ENCODE results near the gene PLXNA1. TPM values are rescaled to one million over a fixed set of nuclear protein-coding genes. Genes with fewer than 3 reads are reported as not detected.

Gene PLXNA1
- total and polyA plus RNA-seq, 10 of the 15 experiments (the other 5 are each of a cell fraction or from before 2014, with no cell fraction given): 0.03 to 16.4 (median 2.5) TPM

DNA sequence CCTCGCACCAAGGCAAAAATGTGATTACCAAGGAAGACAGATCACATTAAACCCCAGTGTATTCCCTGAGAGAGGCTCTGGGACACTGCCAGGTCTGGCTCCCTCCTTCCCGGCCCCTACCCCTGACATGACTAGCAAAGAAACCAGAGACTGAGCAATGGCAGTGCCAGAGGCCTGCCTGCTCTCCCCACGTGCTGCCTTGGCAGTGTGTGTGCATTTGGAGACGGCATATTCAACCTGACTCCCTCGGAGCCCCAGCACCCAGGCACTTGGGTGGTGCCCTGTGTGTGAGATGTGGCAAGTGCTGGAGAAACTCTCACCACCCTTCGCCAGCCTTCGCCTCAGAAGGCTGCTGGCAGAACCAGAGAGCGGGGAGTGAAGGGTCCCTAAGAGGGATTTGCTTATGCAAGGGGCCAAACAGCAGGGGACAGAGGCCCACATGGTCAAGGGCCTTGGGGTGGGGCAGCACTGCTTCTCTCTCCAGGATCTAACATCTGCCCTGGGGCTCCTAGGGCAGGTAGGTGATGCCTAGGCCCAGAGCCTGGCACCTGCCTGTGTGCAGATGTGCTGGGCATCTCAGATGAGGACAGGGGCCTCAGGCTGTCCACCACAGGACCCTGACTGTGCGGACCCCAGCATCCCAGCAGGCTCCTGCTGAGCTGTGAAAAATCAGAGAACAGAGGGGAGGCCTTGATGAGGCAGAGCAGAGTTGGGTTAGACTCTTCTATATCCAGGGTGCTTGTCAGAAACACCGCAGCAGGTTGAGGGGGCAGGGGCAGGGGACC, 23.6 kb upstream of the PLXNA1 start:
- no TSS peak for BruUV-seq (replicated peaks)
- ATAC-seq (no peak), DNase-seq (ENCODE audit: low read depth, low spot score) (no peak), FAIRE-seq (no peak)
- Histone ChIP-seq H3K9ac (ENCODE audit: control insufficient read depth, insufficient read depth, low read length) (no peak overlapping the region), H3K4me2 (ENCODE audit: control insufficient read depth, insufficient read depth) (no peak overlapping the region), H2AFZ (ENCODE audit: control insufficient read depth, low read depth, low read length) (no peak overlapping the region), H3K36me3 (ENCODE audit: control insufficient read depth in 2 of 2, insufficient read depth in 2 of 2, low read length in 1 of 2) (no peaks in the 10 kb centered on the region; a peak in 2 of 4 replicates), H3K27ac (ENCODE audit: control insufficient read depth, insufficient read depth) (no peak overlapping the region), H3K27me3 (replicated peaks in 1 of 2; ENCODE audit: control insufficient read depth in 2 of 2, insufficient read depth in 2 of 2, low read length in 1 of 2) (no peaks in the 10 kb centered on the region), H3K4me1 (ENCODE audit: control insufficient read depth, insufficient read depth, low read length) (peaks cover 24% of the 10 kb centered on the region), H4K20me1 (ENCODE audit: control insufficient read depth, insufficient read depth) (no peaks in the 10 kb centered on the region), H3K4me3 (no peak overlapping the region), H3K9me3 (replicated peaks; ENCODE audit: control insufficient read depth, insufficient read depth, low read length) (no peaks in the 10 kb centered on the region), H3K79me2 (ENCODE audit: control insufficient read depth, insufficient read depth, low read length) (no peaks in the 10 kb centered on the region)
- CTCF ChIA-PET: interaction anchor here (0.8 kb wide), 1 partner anchor 23 kb away, joined by 5 read pairs; the partner anchor contains the start of gene PLXNA1
- POLR2A ChIA-PET: interaction anchor here (0.6 kb wide), 1 partner anchor 46 kb away, joined by 4 read pairs; no protein-coding TSS in a partner anchor
- SMC1A ChIA-PET (ENCODE audit: uncharacterized antibody, unreplicated experiment): no interaction called here
- in situ Hi-C loops (cut with MboI) (no loop called here), intact Hi-C loops (cut with micrococcal nuclease; ENCODE audit: unreplicated experiment) (no loop called here)
- RAD21 ChIA-PET (ENCODE audit: unreplicated experiment): no interaction called here
- 76% methylated on average over 10 of the region's 10 CpGs for WGBS (ENCODE audit: insufficient coverage, insufficient replicate concordance, low lambda C conversion rate, missing lambda C conversion rate)
- TF ChIP-seq USF1 (IDR thresholded peaks at IDR 0.05; ENCODE audit: borderline replicate concordance, extremely low read length, insufficient read depth, low read depth, low read length) (no peak), NR2F1 (conservative IDR thresholded peaks at IDR 0.05) (no peak), PAX8 (IDR thresholded peaks at IDR 0.05) (no peak), USF2 (IDR thresholded peaks at IDR 0.05; ENCODE audit: borderline replicate concordance, low read depth, low read length) (no peak), NFYA (IDR thresholded peaks at IDR 0.05; ENCODE audit: borderline replicate concordance, low read depth, low read length) (no peak), CEBPB (IDR thresholded peaks at IDR 0.05; ENCODE audit: borderline replicate concordance in 1 of 2, low read depth in 2 of 2, low read length in 2 of 2) (no peak), MAX (IDR thresholded peaks at IDR 0.05; ENCODE audit: low read depth, low read length) (no peak), ZNF622 (IDR thresholded peaks at IDR 0.05) (no peak), BMI1 (IDR thresholded peaks at IDR 0.05; ENCODE audit: borderline replicate concordance) (no peak), FOS (IDR thresholded peaks at IDR 0.05; ENCODE audit: borderline replicate concordance, extremely low read depth, insufficient read length) (no peak)
- TF ChIP-seq, protein P1, sequence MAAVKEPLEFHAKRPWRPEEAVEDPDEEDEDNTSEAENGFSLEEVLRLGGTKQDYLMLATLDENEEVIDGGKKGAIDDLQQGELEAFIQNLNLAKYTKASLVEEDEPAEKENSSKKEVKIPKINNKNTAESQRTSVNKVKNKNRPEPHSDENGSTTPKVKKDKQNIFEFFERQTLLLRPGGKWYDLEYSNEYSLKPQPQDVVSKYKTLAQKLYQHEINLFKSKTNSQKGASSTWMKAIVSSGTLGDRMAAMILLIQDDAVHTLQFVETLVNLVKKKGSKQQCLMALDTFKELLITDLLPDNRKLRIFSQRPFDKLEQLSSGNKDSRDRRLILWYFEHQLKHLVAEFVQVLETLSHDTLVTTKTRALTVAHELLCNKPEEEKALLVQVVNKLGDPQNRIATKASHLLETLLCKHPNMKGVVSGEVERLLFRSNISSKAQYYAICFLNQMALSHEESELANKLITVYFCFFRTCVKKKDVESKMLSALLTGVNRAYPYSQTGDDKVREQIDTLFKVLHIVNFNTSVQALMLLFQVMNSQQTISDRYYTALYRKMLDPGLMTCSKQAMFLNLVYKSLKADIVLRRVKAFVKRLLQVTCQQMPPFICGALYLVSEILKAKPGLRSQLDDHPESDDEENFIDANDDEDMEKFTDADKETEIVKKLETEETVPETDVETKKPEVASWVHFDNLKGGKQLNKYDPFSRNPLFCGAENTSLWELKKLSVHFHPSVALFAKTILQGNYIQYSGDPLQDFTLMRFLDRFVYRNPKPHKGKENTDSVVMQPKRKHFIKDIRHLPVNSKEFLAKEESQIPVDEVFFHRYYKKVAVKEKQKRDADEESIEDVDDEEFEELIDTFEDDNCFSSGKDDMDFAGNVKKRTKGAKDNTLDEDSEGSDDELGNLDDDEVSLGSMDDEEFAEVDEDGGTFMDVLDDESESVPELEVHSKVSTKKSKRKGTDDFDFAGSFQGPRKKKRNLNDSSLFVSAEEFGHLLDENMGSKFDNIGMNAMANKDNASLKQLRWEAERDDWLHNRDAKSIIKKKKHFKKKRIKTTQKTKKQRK (IDR thresholded peaks at IDR 0.05; ENCODE audit: low read depth, low read length): no peak
- TF ChIP-seq, protein P2, sequence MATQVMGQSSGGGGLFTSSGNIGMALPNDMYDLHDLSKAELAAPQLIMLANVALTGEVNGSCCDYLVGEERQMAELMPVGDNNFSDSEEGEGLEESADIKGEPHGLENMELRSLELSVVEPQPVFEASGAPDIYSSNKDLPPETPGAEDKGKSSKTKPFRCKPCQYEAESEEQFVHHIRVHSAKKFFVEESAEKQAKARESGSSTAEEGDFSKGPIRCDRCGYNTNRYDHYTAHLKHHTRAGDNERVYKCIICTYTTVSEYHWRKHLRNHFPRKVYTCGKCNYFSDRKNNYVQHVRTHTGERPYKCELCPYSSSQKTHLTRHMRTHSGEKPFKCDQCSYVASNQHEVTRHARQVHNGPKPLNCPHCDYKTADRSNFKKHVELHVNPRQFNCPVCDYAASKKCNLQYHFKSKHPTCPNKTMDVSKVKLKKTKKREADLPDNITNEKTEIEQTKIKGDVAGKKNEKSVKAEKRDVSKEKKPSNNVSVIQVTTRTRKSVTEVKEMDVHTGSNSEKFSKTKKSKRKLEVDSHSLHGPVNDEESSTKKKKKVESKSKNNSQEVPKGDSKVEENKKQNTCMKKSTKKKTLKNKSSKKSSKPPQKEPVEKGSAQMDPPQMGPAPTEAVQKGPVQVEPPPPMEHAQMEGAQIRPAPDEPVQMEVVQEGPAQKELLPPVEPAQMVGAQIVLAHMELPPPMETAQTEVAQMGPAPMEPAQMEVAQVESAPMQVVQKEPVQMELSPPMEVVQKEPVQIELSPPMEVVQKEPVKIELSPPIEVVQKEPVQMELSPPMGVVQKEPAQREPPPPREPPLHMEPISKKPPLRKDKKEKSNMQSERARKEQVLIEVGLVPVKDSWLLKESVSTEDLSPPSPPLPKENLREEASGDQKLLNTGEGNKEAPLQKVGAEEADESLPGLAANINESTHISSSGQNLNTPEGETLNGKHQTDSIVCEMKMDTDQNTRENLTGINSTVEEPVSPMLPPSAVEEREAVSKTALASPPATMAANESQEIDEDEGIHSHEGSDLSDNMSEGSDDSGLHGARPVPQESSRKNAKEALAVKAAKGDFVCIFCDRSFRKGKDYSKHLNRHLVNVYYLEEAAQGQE (IDR thresholded peaks at IDR 0.05; ENCODE audit: low read depth, low read length): no peak
